Gastrocnemius medialis (tissue), 4 donors: ENCODE data around the gene RGL2. TPM values are rescaled to one million over a fixed set of nuclear protein-coding genes. Genes with fewer than 3 reads are reported as not detected.

Source experiments
- ATAC-seq, 2 donors: fragments of 150-250 bp; one replicate each; pipeline ENCODE4 v1.9.1; 2016
- DNase-seq, 2 donors: peaks; one replicate each; pipeline ENCODE4 v3.0.0-alpha.2; 2019
- H3K27ac ChIP-seq, 4 donors: fragments of 200-600 bp; sonication (generic); 1 replicate in 1 of 4; 2 replicates in 3 of 4; pipeline ENCODE4 v1.5.1; 2016 to 2018; ENCODE audit warnings: mild to moderate bottlenecking in 2 of 4, moderate library complexity in 1 of 4
- H3K27me3 ChIP-seq, 3 donors: fragments of 200-600 bp; sonication (generic) in 2 of 3; 1 replicate in 1 of 3; 2 replicates in 2 of 3; pipeline versions ENCODE4 v1.5.1 to v1.6.0; 2016 to 2019; ENCODE audit warnings: mild to moderate bottlenecking in 1 of 3, moderate library complexity in 1 of 3
- H3K36me3 ChIP-seq, 2 donors: fragments of 200-600 bp; sonication (generic) in 1 of 2; one replicate each; pipeline ENCODE4 v1.5.1; 2017 to 2018
- H3K4me1 ChIP-seq, 2 donors: fragments of 200-600 bp; sonication (generic) in 1 of 2; one replicate each; pipeline ENCODE4 v1.5.1; 2016 to 2017; ENCODE audit warnings: mild to moderate bottlenecking in 2 of 2
- H3K4me3 ChIP-seq, 4 donors: fragments of 200-600 bp; sonication (generic) in 3 of 4; 1 replicate in 1 of 4; 2 replicates in 3 of 4; pipeline ENCODE4 v1.5.1; 2016 to 2019; ENCODE audit warnings: mild to moderate bottlenecking in 2 of 4
- H3K9me3 ChIP-seq, 3 donors: fragments of 200-600 bp; sonication (generic) in 2 of 3; 1 replicate in 1 of 3; 2 replicates in 2 of 3; pipeline ENCODE4 v1.5.1; 2016 to 2019
- CTCF ChIP-seq, 5 experiments: fragments of 450-650 bp in 3 of 5; fragments of 200-600 bp in 2 of 5; sonication (generic) in 2 of 5; IDR thresholded peaks in 4 of 5; conservative IDR thresholded peaks in 1 of 5; 1 replicate in 4 of 5; 2 replicates in 1 of 5; pipeline ENCODE4 v1.5.1; 2016 to 2019; ENCODE audit warnings: antibody characterized with exemption in 5 of 5, mild to moderate bottlenecking in 3 of 5, moderate library complexity in 3 of 5
- POLR2A ChIP-seq, 2 donors: fragments of 450-650 bp; IDR thresholded peaks; one replicate each; pipeline ENCODE4 v1.6.1; 2017; ENCODE audit warnings: antibody characterized with exemption in 2 of 2, mild to moderate bottlenecking in 2 of 2, moderate library complexity in 2 of 2
- in situ Hi-C, 4 donors: fragments of 200-750 bp; cut with MboI; loops; one replicate each; pipeline versions ENCODE4 v1.15.0 to v1.8.0; 2017; ENCODE audit warnings: low sequenced_read_pairs in 4 of 4
- intact Hi-C: fragments of 100-400 bp; cut with DNase I; formaldehyde crosslinking; loops from one replicate; pipeline ENCODE4 v1.15.1; 2023; ENCODE audit warnings: low total_unique reads
- total RNA-seq, 4 donors: library from RNA; depleted of rRNA; stranded (reverse); fragments of >200 nt; gene quantifications; one replicate each; pipeline versions ENCODE4 v1.1.0 to v1.2.3, GENCODE V29; 2016

The RGL2 gene
- total RNA-seq, 4 donors from 2014 or later, result 39.8 to 52.3 (median 40.8) TPM

DNA sequence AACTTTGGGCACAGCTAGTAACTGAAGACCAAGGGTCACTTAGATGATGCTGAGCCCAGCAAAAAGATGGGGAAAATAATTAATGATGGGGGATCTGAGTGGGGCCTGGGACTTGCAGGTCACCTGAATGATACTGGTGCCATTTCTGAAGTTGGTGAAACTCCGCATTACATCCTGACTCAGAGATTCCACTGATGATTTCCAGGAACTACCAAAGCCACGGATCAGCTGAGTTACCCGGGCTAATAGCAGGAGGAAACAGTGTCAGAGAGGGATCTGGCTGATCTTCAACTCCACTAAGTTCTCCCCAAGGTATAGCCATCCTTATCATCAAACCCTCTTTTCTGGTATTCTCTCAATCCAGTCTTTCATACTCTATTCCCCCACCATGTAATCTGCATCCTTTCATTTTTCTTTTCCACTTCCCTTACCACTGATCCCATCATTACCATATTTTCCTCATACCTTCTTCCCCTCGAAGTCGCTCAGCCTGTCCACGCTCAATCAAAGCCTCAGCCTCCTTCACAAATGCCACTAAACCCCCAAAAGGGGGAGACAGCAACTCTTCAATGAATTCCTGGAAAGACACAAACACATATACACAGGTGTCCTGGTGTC lies 47.2 kb downstream of the RGL2 start:
- Histone ChIP-seq H3K4me1 (peaks cover 10 to 17% of the 10 kb centered on the region in 2 donors), H3K27me3 (no peaks in the 10 kb centered on the region), H3K27ac (no peak overlapping the region), H3K4me3 (no peak overlapping the region), H3K9me3 (no peaks in the 10 kb centered on the region), H3K36me3 (peaks cover 0 to 15% of the 10 kb centered on the region in 2 donors)
- TF ChIP-seq POLR2A (IDR thresholded peaks at IDR 0.05) (no peak), CTCF (IDR thresholded peaks at IDR 0.05 in 4 of 5, conservative IDR thresholded peaks at IDR 0.05 in 1 of 5) (no peak)
- DNase-seq (no peak), ATAC-seq (no peak)
- in situ Hi-C loops (no loop called here), intact Hi-C loops (no loop called here)

GRCh38 chr6:33250731-33251130 lies 48.0 kb downstream of the RGL2 start:
- in situ Hi-C loops, result no loop called here
- ATAC-seq, result no peak
- Histone ChIP-seq H3K4me3 (no peak overlapping the region), H3K4me1 (peaks cover 10 to 17% of the 10 kb centered on the region in 2 donors), H3K27ac (peak overlapping the region in 1 of 4 donors; percentile 96), H3K27me3 (no peaks in the 10 kb centered on the region), H3K36me3 (peaks cover 0 to 15% of the 10 kb centered on the region in 2 donors), H3K9me3 (no peaks in the 10 kb centered on the region)
- no peak for DNase-seq
- TF ChIP-seq CTCF (IDR thresholded peaks at IDR 0.05 in 4 of 5, conservative IDR thresholded peaks at IDR 0.05 in 1 of 5) (no peak), POLR2A (IDR thresholded peaks at IDR 0.05) (no peak)
- intact Hi-C loops, result no loop called here

DNA sequence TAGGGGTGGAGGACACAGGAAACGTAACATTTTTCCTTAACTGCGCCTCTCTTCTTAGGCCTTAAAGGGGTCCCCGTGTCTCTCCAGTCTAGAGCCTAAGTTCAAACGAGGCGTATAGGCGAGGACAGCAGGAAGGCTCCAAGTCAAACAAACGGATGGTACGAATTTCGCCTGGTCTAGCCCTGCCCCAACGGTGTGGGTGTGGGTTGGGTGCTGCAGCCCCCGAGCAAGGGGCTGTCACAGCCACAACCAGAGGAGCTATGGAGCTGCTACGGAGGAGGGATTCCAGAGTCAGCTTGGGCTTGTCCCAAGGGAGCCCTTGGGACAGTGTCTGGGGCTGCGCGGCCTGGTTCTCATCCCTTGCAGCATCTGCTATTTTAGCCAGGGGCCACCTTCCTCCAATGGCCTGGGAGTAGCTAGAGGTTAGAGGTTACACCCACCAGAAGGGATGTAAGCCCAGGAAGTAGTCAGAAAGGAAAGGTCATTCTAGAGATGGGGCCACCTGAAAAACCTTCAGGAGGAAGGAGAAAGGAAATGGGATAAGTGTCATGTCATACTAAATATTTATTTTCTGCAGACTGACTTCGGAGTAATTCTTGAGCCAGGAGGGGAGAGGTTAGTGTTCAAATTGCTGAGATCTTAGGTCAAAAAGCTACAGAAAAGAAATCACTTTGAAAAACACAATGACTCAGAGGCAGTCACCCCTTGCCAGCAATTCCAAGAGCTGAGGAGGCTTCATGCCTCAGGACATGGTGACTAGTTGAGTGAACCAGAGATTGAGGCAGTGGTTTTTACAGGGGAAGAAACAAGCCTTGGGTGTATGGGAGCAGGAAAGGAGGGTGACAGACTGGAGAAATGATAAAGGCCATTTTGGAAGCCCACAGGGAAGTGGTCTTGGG lies 48.8 kb downstream of the RGL2 start:
- in situ Hi-C loops (loop anchor here (5.0 to 10.0 kb wide), 6 partner anchors 55 to 235 kb away; partner anchors contain the start of gene COL11A2 (in 1 of the 4)), intact Hi-C loops (loop anchor here (1.0 to 5.0 kb wide), 6 partner anchors 23 to 317 kb away; partner anchors contain the start of genes BRD2, RGL2, RING1 and RPS18)
- Histone ChIP-seq H3K36me3 (peaks cover 0 to 15% of the 10 kb centered on the region in 2 donors), H3K9me3 (no peaks in the 10 kb centered on the region), H3K27ac (peak overlapping the region; percentile 84 to 96 (median 88)), H3K4me1 (peaks cover 10 to 17% of the 10 kb centered on the region in 2 donors), H3K4me3 (peak overlapping the region; percentile 54 to 83 (median 65)), H3K27me3 (no peaks in the 10 kb centered on the region)
- TF ChIP-seq POLR2A (IDR thresholded peaks at IDR 0.05) (no peak), CTCF (IDR thresholded peaks at IDR 0.05 in 4 of 5, conservative IDR thresholded peaks at IDR 0.05 in 1 of 5) (no peak)
- DNase-seq (peak in 1 of 2 donors; percentile 18), ATAC-seq (no peak)

DNA sequence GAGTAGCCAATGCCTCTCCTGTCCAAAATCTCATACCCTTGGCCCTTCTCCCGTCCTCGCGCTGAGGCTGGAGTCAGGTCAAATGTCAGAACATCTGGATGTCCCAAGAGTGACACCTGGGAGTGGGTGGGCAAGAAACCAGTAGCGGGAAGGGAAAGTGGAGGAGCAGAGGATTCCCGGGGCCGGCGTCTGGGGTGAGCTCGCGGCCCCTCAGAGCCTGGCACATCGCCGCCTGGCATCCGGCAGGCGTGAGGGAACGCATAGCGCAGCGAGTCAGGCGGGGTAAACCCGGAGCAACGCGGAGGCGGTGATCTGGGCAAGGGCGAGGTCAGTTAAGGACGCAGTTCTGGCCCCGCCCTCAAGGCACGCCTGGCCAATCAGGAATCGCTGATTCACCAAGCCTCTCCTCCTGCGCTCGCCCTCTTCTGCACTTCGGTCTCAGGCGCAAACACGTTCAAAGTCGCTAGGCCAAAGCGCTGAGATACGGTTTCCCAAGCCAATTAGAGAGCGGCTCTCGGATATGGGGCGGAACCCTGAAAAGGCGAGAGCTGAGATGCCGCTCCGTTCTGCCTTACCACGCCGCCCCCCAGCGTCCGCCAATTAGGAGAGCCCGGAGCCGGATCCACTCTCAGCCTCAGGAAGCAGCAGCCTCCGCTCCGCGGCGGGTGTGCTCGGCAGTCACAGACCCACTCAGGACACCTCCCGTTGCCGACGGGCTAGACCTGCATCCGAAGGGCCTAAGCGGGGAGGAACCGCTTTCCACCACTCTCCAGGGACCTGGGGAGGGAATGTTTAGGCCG lies 49.6 kb downstream of the RGL2 start:
- Histone ChIP-seq H3K27ac (peak overlapping the region; percentile 84 to 96 (median 88)), H3K4me3 (peak overlapping the region; percentile 54 to 83 (median 65)), H3K9me3 (no peaks in the 10 kb centered on the region), H3K36me3 (peaks cover 0 to 15% of the 10 kb centered on the region in 2 donors), H3K4me1 (peaks cover 10 to 17% of the 10 kb centered on the region in 2 donors), H3K27me3 (no peaks in the 10 kb centered on the region)
- peak; percentile 96 to 98 for ATAC-seq
- DNase-seq, result peak; percentile 96 to 98
- intact Hi-C loops (loop anchor here (1.0 to 5.0 kb wide), 9 partner anchors 24 to 316 kb away; partner anchors contain the start of genes BRD2, RGL2, RING1 and RPS18), in situ Hi-C loops (loop anchor here (5.0 to 10.0 kb wide), 6 partner anchors 54 to 234 kb away; partner anchors contain the start of gene COL11A2 (in 1 of the 4))
- TF ChIP-seq POLR2A (IDR thresholded peaks at IDR 0.05) (peak; percentile 51 to 63), CTCF (IDR thresholded peaks at IDR 0.05 in 4 of 5, conservative IDR thresholded peaks at IDR 0.05 in 1 of 5) (peak in 2 of 5 experiments; percentile 16 to 30)
